ENCODE data around the gene RPA3. TPM values are rescaled to one million over a fixed set of nuclear protein-coding genes. Genes with fewer than 3 reads are reported as not detected.
"Not testable (repeated sequence)": the region's sequence is repeated elsewhere in the genome, so short reads cannot be mapped to it uniquely, and the experiment has no call there.

RPA3 gene
- polyA plus RNA-seq, 3 donors, result 49.2 to 76.5 (median 62.0) TPM

DNA sequence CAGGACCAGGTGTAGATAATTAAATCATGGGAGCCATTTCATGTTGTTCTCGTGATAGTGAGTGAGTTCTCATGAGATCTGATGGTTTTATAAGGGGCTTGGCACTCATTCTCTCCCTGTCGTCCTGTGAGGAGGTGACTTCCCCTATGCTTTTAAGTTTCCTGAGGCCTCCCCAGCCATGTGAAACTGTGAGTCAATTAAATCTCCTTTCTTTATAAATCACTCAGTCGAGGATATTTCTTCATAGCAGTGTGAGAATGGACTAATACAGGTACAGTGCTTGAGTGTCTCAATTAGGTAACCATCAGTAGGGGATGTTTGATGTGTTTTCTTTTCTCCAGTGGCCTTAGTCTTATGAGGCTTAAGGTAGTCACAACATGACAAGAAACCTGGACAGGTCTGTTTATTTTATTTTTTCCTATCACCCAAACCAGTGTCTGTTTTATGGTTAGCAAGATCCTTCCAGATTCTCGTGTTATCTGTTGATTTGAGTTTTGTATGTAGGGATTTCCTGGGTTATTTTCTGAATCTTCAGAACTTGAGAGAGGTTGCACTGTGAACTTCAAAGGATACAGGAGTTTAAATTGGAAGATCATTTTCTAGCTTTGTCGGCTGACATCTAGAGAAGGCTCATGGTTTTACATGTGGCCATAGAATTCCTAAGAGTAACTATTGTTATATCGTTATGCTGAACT lies 45.7 kb downstream of the RPA3 start:
- DNase-seq (ENCODE audit: extremely low read depth in 1 of 11, low read depth in 9 of 11, low spot score in 4 of 11), result no peak

DNA sequence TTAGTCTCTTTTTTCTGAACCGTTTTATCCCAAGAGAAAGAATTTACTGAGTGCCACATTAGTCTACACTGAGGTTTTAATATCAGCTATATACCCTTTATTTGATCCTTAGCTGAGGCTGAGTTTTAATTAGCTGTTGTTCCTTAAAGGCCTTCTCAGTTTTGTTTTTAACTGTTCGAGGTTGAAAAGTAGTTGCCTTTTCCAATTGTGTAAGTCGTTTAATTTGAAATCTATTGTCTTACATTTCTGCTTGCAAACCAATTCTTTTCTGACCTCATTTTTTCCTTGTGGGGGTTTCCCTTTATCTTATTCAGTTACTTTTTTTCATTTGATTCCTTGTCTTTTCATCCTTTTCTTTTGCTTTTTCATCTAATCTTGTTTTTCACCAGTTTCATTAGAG lies 47.0 kb downstream of the RPA3 start:
- no peak for DNase-seq (ENCODE audit: extremely low read depth in 1 of 11, low read depth in 9 of 11, low spot score in 4 of 11)

DNA sequence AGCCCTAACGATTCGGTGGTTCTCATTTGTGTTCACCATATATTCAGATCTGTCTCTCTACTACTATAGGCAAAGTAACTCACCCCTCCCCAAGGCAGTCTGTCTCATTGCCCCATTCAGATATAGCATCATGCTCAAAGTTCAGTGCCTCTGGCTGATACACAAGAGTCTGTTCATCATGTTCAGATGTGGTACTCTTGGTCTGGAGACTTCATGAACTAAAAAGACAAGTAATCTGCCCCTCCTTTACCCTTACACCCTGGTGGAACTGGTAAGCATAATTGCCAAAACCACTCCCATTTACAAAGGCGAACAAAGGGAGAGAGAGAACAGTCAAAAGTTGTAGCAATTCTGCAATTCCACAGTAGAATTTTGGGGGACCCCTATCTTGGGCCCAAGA lies 47.9 kb downstream of the RPA3 start:
- no peak for DNase-seq (ENCODE audit: extremely low read depth in 1 of 11, low read depth in 9 of 11, low spot score in 4 of 11)

DNA sequence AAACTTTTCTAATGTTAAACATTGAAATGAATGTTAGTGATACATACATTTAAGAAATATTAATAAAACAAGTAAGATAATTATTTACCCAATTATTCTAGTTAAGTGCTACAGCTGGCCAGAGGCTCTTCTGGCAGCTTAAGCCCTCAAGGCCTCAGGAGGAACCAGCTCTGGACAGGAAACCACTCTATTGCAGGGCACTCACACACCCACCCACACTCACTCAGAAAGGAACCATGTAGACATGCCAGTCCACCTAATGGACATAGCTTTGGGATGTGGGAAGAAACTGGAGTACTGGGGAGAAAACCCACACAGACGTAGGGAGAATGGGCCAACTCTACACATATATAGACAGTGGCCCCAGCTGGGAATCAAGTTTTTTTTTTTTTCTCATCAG lies 49.7 kb downstream of the RPA3 start:
- DNase-seq (ENCODE audit: extremely low read depth in 1 of 11, low read depth in 9 of 11, low spot score in 4 of 11), result no peak

DNA sequence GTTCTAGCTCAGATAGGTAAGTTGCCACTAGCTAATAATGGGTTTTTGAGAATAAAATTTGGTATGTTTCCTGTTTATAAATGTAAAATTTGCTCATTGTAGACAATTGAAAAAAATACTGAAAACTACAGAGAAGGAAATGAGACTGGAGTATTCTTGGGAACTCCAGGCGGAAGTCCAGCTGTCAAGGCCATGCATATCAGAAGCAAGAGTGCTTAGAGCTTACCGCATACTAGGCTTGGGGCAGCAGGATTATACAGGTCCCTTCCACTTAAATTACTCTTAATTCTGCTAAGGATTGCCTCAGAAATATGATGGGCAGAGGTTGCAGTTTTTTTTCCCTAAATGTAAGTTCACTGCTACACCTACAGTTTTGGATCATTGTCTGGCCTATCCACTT lies 51.2 kb downstream of the RPA3 start:
- DNase-seq (ENCODE audit: extremely low read depth in 1 of 11, low read depth in 9 of 11, low spot score in 4 of 11), result no peak

DNA sequence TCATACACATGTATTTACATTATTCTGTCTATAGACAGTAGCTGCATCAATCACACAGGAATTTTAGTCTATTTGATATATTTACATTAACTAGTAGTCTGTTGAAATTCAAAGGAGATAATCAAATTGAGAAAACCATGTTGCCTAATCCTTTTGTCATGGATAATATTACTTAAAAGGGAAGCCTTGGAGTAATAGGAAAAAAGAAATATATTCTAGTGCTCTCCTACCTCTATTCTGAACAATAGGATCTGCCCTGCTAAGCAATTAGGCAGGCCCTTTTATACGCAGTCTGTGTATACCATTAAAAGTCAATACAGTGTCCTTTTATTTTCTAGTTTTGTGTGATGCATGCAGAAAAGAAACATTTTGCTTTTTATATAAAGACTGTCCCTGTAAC lies 53.4 kb downstream of the RPA3 start:
- no peak for DNase-seq (ENCODE audit: extremely low read depth in 1 of 11, low read depth in 9 of 11, low spot score in 4 of 11)

DNA sequence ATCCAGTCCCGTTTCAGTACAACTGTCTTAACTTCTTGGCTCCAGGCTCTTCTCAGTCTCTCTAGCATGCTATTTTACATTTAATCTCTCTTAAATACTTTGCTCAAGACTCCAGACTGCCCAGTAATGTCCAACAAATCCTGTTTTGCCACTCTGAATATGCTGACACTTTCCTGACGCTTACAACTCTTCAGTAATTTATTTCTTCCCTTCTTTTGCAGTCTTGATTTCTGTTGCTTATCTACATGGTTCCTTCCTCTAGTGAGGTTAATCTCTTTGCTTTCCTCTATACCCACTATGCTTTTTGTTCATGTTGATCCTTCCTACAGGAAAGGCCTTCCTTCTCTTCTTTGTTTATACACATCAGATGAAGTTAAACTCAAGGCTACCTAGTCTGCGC lies 54.1 kb downstream of the RPA3 start:
- no peak for DNase-seq (ENCODE audit: extremely low read depth in 1 of 11, low read depth in 9 of 11, low spot score in 4 of 11)

DNA sequence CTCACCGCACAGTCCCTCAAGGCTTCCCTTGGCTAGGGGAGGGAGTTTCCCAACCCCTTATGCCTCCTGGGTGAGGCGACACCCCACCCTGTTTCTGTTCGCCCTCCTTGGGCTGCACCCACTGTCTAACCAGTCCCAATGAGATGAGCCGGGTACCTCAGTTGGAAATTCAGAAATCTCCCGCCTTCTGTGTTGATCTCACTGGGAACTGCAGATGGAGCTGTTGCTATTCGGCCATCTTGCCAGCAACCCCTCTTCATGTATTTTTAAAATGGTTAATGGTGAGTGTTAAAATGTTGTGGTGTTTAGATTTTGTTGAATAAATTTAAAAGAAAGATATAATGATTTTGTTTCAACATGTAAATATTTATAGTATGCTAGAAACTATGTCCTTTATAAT lies 55.9 kb downstream of the RPA3 start:
- DNase-seq (ENCODE audit: extremely low read depth in 1 of 11, low read depth in 9 of 11, low spot score in 4 of 11), result no peak

DNA sequence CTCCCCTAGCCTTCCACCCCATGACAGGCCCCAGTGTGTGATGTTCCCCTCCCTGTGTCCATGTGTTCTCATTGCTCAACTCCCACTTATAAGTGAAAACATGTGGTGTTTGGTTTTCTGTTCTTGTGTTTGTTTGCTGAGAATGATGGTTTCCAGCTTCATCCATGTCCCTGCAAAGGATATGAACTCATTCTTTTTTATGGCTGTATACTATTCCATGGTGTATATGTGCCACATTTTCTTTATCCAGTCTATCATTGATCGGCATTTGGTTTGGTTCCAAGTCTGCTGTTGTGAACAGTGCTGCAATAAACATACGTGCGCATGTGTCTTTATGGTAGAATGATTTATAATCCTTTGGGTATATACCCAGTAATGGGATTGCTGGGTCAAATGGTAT lies 61.9 kb downstream of the RPA3 start:
- DNase-seq (ENCODE audit: extremely low read depth in 1 of 11, low read depth in 9 of 11, low spot score in 4 of 11), result not testable (repeated sequence)

DNA sequence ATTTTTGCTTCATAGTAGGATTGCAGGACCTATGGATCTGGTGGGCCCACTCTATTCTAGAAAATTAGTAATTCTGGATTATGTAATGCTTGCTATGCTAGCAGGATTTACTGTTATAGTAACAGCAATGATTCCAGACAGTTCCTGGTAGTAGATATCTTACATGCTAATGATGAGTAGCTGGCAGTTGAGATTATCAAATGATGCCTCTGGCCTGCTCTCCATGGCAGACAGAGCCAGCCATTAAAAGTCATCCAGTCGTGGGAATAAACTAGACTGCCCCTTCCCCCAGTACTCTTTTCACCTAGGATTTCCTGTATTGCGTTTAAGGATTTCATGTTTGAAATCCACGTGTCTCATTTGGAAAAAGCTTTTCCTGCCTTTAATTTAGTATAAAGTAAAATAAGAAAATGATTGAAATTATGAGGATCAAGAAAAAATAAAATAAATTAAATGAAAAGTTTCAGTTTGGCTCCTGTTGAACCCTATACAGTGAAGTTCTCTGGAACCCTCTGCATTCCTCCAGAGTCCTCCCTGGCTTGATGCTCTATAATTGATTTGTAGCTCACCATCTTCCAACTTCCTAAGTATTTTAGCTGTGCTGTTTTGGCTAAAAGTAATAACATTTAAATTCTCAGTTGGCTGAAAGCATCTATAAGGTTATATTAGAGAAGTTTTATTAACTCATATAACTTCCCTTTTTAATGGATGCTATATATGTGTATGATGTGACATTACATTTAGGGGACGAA lies 63.3 kb downstream of the RPA3 start:
- no peak for DNase-seq (ENCODE audit: extremely low read depth in 1 of 11, low read depth in 9 of 11, low spot score in 4 of 11)

DNA sequence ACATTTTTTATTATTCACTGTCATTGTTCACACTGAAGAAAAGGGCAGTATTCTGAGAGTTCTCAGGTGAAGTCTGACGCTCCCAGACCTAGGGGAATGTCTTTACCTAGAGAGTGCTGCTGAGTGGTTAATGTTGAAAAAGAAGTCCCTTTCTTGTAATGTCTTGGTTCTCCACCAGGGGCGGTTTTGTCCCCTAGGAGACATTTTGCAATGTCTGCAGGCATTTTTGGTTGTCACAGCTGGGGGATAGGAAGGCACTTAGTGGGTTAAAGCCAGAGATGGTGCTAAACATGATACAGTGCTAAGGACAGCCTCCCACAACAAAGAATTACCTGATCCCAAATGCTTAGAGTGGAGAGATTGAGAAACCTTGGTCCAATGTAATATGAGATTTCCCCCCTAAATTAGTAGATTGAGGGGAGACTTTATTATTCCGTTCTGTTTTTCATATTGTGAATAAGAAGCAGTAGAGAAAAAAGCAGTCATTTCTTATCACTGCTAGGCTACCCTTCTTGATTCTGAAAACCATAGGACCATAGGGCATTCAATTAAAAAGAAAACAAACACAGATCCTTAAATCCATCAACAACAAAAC lies 64.7 kb downstream of the RPA3 start:
- no peak for DNase-seq (ENCODE audit: extremely low read depth in 1 of 11, low read depth in 9 of 11, low spot score in 4 of 11)

DNA sequence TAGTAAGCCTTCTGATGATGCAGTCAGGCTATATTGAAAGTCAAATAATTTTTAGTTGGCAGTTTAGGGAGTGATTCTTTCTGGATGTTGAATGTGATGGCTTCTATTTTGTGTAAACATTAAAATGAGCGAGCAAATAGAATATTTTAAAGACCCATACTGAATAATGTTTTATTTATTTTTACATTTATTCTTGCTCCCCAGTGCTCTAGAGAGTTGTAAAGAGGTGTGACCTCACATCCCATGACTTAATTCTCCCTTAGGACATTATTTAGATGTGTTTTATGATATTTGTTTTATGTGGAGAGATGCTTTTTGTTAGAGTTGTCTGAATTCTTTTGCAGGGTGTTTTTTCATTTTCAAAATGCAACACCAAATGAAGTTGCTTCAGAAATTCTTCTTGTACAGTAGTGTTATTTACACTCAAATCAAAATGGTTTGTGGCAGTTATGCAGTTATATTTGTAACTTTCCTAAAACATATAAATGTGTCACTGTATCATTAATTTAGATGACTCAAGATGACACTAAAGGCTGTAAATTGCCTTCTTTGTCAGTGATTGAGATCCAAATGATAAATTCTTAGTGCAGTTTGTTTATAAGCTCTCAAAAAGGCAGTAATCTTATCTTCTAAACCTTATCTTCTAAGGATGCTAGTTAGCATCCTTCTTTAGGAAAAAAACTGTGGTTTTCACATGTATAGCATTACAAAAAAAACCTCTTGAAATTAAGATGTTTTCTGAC lies 65.4 kb downstream of the RPA3 start:
- no peak for DNase-seq (ENCODE audit: extremely low read depth in 1 of 11, low read depth in 9 of 11, low spot score in 4 of 11)

DNA sequence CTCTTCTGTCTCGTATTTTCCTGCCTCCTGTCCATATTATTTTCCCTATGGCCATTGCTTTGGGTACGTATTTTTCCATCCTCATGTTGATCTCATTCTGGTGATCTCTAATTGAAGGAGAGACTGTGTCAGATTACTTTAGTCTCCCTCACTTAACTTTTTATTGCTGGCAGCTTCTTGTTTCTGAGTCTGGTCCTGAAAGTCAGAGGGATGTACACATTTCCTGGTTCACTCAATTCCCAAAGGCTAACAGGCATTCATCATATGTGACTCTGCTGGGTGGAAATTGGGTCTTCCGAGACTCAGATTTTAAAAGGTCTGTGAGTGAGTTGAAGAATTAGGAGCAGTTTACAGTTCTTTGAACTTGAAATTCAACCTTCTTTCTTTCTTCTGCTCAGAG lies 66.9 kb downstream of the RPA3 start:
- no peak for DNase-seq (ENCODE audit: extremely low read depth in 1 of 11, low read depth in 9 of 11, low spot score in 4 of 11)

DNA sequence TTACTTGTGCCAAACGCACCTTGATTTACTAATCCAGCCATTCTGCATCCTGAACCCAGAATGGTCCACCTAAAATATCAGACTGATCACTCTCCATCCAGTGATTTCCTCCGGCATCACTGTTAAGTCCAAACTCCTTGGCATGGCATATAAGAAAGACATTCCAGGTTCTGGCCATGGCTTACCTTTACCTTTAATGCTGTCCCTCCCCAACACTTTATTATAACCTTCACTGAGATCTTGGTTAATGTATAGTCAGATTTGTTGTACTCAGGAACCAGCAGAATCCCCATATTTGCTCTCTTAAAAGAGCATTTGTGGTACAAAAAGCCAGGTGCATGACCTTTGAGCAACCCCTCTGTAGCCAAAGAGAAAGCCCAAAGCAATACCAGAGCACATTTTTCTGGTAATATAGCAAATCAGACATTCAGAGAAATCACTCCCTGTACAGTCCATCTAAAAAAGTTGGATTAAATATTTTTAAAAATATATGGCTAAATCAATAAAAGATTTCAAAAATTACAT lies 67.7 kb downstream of the RPA3 start:
- DNase-seq (ENCODE audit: extremely low read depth in 1 of 11, low read depth in 9 of 11, low spot score in 4 of 11), result no peak

DNA sequence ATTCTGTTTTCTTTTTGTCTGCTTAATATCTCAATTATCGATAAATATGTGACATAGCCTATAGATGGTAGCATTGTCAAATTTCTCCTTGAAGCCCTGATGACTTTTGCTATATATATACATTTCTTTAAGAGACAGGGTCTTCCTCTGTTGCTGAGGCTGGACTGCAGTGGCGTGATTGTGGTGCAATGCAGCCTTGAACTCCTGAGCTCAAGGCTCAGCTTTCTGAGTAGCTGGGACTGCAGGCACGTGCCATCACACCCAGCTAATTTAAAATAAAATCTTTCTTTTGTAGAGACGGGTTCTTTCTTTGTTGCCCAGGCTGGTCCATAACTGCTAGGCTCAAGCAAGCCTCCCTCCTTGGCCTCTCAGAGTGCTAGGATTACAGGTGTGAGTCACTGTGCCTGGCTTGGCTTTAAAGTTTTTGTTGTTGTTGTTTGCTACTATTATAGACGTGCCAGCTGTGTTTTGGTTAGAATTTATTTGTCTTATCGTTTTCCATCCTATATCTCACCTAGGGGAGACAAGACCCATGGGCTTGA lies 70.8 kb downstream of the RPA3 start:
- no peak for DNase-seq (ENCODE audit: extremely low read depth in 1 of 11, low read depth in 9 of 11, low spot score in 4 of 11)

DNA sequence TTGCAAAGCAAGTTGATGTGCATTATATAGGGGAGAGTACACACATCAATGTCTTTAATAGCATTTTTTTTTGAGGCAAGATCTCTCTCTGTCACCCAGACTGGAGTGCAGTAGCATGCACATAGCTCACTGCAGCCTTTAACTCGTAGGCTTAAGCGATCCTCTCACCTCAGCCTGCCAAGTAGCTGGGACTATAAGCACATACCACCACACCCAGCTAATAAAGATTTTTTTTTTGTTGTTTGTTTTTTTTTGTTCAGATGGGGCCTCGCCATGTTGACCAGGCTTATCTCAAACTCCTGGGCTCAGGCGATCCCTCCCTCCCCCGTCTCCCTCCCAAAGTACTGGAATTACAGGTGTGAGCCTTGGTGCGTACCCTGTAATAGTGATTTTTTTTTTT lies 76.3 kb downstream of the RPA3 start:
- DNase-seq (ENCODE audit: extremely low read depth in 1 of 11, low read depth in 9 of 11, low spot score in 4 of 11), result no peak

DNA sequence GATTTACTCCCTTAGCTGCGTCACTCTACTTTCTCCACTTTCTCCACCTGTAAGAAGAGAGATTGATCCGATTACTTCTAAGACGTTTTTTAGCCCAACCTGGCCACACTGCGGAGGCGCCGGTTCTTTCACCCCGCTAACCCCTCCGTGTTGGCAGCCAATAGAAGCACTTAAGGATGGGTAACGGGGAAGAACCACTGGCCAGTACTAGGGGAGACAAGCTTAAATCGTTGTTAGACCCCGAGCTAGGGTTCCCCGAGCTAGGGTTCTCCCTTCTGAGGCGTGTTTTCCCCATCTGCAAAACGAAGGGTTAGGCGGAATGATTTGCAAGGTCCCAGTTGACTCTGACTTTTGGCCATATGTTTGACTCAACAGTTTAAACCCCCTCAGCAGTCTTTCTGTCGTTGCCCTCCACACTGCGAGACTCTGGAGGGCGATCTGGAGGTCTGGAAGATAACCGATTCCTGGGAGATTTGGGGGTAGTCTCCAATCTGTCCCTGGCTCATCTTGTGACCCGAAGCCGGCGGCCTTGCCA lies 77.2 kb downstream of the RPA3 start:
- peak in 2 of 11 donors; percentile 4 to 12 for DNase-seq (ENCODE audit: extremely low read depth in 1 of 11, low read depth in 9 of 11, low spot score in 4 of 11)

DNA sequence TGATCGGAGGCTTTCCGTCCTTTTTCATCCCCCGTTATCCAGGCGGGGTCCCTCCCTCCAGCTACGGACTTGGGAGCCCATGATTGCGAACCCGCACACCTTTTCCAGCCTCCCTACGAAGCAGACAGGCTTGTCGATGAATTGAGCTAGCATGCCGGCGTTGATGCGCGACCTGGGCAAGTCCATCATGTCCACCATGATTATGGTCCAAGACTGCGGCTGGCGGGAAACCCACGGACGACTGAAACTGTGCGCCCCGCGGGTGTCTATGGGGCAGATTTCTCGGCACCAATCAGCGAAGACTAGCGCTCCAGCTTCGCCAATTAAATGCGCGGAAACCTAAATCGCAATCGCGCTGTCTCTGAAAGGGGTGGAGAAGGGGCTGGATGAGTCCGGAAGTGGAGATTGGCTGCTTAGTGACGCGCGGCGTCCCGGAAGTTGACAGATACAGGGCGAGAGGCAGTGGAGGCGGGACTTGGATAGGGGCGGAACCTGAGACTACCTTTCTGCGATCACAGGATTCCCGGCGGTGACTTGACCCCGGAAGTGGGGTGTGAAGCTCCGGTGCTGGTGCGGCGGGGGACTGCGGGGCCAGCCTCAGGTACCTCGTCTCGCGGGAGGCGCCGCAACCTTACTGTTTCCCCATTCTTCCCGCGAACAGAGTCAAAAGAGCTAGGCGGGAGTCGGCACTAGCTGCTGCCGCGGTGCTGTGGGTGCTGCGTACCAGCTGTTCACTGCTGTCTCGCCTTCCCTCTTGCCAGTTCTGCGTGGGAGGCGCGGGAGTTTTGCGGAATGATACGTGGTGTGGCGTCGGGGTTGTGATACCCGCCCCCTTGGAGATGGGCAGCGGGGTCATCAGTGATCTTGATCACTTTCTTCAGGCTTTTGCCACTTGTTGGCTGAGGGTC lies 77.9 kb downstream of the RPA3 start, which contains the start of gene UMAD1:
UMAD1 (plus strand) TSS at position 532 of the 908 bp plus-strand sequence. CDS start 32,620 bp downstream, outside the sequence.
- peak; percentile 95 to 99 (median 97) for DNase-seq (ENCODE audit: extremely low read depth in 1 of 11, low read depth in 9 of 11, low spot score in 4 of 11)
